ENCODE results near the gene EPHB1. TPM values are rescaled to one million over a fixed set of nuclear protein-coding genes. Genes with fewer than 3 reads are reported as not detected.

The EPHB1 gene
- total RNA-seq, 1 donor from 2014 or later, result 16.3 TPM

GRCh38 chr3:135117977-135118376 lies 322.9 kb downstream of the EPHB1 start:
- peaks cover 4% of the 10 kb centered on the region for H3K27me3 Mint-ChIP-seq (ENCODE audit: unreplicated experiment)
- DNase-seq, result no peak
- H3K4me3 Mint-ChIP-seq (ENCODE audit: unreplicated experiment), result no peak overlapping the region
- H3K36me3 Mint-ChIP-seq (ENCODE audit: unreplicated experiment), result no peaks in the 10 kb centered on the region
- no peaks in the 10 kb centered on the region for H3K4me1 Mint-ChIP-seq (ENCODE audit: low read depth, unreplicated experiment)
- no peaks in the 10 kb centered on the region for H3K9me3 Mint-ChIP-seq (ENCODE audit: unreplicated experiment)
- TF ChIP-seq CTCF (IDR thresholded peaks at IDR 0.05; ENCODE audit: partially characterized antibody, unreplicated experiment), result no peak
- no peak overlapping the region for H3K27ac Mint-ChIP-seq (ENCODE audit: unreplicated experiment)

GRCh38 chr3:135118792-135119191 lies 323.7 kb downstream of the EPHB1 start:
- Mint-ChIP-seq H3K36me3 (ENCODE audit: unreplicated experiment) (peaks cover 2% of the 10 kb centered on the region), H3K9me3 (ENCODE audit: unreplicated experiment) (no peaks in the 10 kb centered on the region), H3K4me3 (ENCODE audit: unreplicated experiment) (no peak overlapping the region), H3K27me3 (ENCODE audit: unreplicated experiment) (peaks cover 3% of the 10 kb centered on the region), H3K4me1 (ENCODE audit: low read depth, unreplicated experiment) (no peaks in the 10 kb centered on the region), H3K27ac (ENCODE audit: unreplicated experiment) (no peak overlapping the region)
- TF ChIP-seq CTCF (IDR thresholded peaks at IDR 0.05; ENCODE audit: partially characterized antibody, unreplicated experiment), result no peak
- no peak for DNase-seq

- no peak overlapping the region for H3K27ac Mint-ChIP-seq (ENCODE audit: unreplicated experiment)
- no peak for DNase-seq
- H3K36me3 Mint-ChIP-seq (ENCODE audit: unreplicated experiment), result peaks cover 16% of the 10 kb centered on the region
- TF ChIP-seq CTCF (IDR thresholded peaks at IDR 0.05; ENCODE audit: partially characterized antibody, unreplicated experiment), result no peak
- H3K4me1 Mint-ChIP-seq (ENCODE audit: low read depth, unreplicated experiment), result peaks cover 19% of the 10 kb centered on the region
- peaks cover 12% of the 10 kb centered on the region for H3K9me3 Mint-ChIP-seq (ENCODE audit: unreplicated experiment)
- H3K4me3 Mint-ChIP-seq (ENCODE audit: unreplicated experiment), result no peak overlapping the region
- peaks cover 5% of the 10 kb centered on the region for H3K27me3 Mint-ChIP-seq (ENCODE audit: unreplicated experiment)
Observed at GRCh38 chr3:135125171-135125801, 330.2 kb downstream of the EPHB1 start.

GRCh38 chr3:135127946-135128470 lies 332.9 kb downstream of the EPHB1 start:
- Mint-ChIP-seq H3K9me3 (ENCODE audit: unreplicated experiment) (peaks cover 12% of the 10 kb centered on the region), H3K4me3 (ENCODE audit: unreplicated experiment) (no peak overlapping the region), H3K27me3 (ENCODE audit: unreplicated experiment) (peaks cover 9% of the 10 kb centered on the region), H3K27ac (ENCODE audit: unreplicated experiment) (no peak overlapping the region), H3K4me1 (ENCODE audit: low read depth, unreplicated experiment) (peaks cover 27% of the 10 kb centered on the region), H3K36me3 (ENCODE audit: unreplicated experiment) (peaks cover 16% of the 10 kb centered on the region)
- no peak for DNase-seq
- TF ChIP-seq CTCF (IDR thresholded peaks at IDR 0.05; ENCODE audit: partially characterized antibody, unreplicated experiment), result no peak

- no peak for DNase-seq
- no peak for TF ChIP-seq CTCF (IDR thresholded peaks at IDR 0.05; ENCODE audit: partially characterized antibody, unreplicated experiment)
- H3K36me3 Mint-ChIP-seq (ENCODE audit: unreplicated experiment), result peaks cover 14% of the 10 kb centered on the region
- H3K27ac Mint-ChIP-seq (ENCODE audit: unreplicated experiment), result peak overlapping the region; percentile 10
- peaks cover 36% of the 10 kb centered on the region for H3K4me1 Mint-ChIP-seq (ENCODE audit: low read depth, unreplicated experiment)
- no peak overlapping the region for H3K4me3 Mint-ChIP-seq (ENCODE audit: unreplicated experiment)
- peaks cover 16% of the 10 kb centered on the region for H3K9me3 Mint-ChIP-seq (ENCODE audit: unreplicated experiment)
- peaks cover 13% of the 10 kb centered on the region for H3K27me3 Mint-ChIP-seq (ENCODE audit: unreplicated experiment)
Observed at GRCh38 chr3:135128818-135129217, 333.8 kb downstream of the EPHB1 start.

Data from glutamatergic neuron (in vitro differentiated cells).